Measurements from ENCODE around the gene WDR75.
"Not testable (repeated sequence)": the region's sequence is repeated elsewhere in the genome, so short reads cannot be mapped to it uniquely, and the experiment has no call there.

WDR75 gene

DNA sequence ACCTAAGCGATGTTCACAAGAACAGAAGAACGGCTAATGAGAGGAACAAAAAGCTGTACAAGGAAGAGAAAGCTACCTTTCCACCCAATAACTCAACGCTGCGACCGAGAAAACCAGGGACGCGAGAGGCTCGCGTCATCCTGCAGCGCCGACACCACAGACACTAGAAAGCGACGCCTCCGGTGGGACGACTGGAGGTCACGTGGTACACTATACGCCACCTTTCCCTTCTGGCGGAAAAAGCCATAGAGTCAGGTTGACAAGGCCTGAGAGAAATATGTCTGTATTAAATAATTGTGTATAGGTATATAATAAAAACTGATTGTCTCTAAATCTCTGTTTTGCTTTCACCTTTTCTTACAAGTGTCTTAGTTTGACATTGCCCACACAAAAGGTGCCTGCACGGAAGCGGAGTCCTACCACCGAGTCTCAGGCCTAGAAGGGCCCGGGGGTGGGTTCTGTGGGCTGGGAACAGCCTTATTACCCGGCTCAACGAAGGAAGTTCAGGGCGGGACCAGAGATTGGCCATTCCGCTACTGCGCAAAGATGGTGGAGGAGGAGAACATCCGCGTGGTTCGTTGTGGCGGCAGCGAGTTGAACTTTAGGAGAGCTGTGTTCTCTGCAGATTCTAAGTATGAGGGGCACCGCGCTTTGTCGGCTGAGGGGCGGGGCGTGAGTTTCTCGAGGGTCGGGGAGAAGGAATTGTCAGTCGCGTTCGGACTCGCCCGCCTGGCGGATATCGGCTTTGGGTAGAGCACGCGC, at the start of gene WDR75:
WDR75 (plus strand) TSS at position 528 of the 762 bp plus-strand sequence; CDS start at position 547, 19 bp downstream.
- DNase-seq = peak; percentile 93

DNA sequence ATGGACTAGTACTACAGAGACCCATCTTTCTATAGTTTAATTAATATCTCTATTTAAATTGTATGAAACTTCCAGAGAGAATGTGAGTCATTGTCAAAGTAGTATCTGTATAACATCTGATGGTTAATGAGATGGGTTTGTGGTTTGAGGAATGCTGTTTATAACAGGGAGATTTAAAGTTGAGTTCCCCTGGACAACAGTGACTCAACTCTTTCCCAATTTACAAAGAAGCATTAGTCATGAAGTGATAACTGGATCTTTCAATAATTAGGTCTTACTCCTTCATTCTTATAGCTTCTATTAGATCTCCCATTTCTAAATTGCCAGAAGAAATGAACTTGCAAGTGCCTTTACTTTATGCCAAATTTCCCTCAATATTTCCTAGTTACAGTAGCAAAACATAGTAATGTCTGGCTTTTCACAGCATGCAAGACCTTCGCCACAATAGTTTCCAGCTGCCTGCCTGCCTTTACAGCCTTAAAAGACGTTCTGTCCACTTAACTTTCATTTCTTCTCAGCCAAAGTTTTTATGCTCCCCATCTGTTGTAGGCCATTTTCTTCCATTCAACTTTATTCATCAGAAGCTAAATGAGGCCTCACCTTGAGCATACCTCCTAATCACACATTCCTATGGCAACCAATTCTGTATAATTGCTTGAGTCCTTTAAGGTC, 47.7 kb upstream of the WDR75 start:
- no peak for DNase-seq

DNA sequence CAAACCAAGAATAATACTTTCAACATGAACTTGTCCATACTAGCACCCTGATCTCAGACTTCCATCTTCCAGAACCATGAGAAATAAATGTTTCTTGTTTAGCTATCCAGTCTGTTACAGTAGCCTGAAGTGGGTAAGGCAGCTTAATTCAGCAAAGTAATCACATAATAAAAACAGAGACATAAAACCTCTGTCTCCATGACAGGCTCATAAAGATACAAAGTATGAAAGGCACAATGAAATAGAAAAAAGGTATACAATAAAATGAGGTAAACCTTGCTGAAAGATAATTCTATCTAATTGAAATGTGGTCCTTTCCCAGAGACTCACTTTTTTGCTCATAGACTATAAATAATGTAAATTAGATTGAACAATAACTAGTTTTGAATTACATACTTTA, 46.7 kb upstream of the WDR75 start:
- DNase-seq = no peak

DNA sequence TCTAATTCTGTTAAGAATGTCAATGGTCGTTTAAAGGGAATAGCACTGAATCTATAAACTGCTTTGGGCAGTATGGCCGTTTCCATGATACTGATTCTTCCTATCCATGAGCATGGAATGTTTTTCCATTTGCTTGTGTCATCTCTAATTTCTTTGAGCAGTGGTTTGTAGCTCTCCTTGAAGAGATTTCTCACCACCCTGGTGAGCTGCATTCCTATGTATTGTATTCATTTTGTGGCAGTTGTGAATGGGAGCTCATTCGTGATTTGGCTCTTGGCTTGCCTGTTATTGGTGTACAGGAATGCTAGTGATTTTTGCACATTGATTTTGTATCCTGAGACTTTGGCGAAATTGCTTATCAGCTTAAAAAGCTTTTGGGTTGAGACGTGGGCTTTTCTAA, 38.3 kb upstream of the WDR75 start:
- DNase-seq = no peak

DNA sequence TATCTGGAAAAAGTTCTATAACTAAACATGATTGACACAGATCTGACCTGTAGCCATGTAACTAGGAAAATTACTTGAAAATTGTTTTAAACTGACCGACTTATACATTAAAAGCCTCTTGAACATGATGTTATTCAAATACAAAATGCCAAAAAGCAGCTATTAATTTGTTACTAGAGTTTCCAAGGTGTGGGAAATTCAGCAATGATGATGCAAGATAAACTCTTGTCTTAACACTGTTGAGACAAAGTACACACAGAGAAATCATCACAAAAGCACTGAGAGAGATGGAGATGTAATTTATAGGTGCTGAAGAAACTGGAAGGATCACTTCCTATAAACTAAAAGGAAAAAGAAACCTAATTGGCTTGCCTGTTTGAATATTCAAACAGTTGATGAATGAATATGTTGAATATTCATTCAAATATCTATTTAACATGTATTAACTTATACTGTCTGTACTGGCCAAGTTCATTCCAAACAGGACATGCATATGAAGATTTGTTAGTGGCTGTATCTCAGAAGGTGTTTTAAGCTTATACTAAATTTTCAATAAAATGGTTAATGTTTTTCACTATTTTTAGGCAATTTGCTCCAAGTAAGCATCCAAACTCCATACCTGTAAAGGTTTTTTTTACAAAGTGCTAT, 34.6 kb upstream of the WDR75 start:
- DNase-seq = no peak

DNA sequence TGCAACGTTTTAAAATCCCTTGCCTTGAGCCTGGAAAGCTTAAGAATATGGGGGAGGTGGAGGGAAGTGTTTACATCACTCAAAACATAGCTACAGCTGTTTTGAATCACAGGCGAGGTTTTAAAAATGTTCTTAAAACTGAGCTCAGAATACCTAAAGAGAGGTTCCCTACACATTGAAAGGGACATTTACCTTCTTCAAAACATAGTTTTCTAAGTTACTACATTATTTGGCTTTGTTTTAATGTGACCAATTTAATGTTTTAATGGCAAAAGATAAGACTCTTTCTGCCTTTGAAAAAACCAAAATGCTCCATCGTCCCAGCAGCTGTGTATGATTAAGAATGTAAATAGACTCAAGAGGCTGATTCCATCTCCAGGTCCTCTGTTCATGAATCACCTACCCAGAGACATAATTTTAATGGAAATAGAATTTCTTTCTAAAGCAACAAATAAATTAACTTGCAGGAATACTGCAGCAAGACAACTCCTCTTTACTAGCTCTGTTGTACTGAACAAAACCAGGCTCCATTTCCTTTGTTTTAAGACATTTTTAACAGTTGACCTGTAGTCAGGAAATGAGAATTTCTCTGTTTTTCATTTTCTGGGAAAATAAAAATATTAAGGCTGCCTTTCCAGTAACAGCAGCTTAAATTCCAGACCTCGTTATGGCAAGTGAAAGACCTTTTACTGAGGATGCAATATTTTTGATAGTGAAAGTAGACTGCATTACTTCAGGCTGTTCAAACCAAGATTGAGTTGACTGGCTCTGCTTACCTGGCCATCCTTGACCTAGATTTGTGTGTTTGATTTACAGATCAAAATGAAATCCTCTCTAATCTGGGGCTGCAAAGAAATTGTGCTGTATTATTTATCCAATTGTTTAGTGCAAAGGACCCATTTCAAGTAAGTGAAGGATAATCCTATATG, 33.7 kb upstream of the WDR75 start:
- no peak for DNase-seq

DNA sequence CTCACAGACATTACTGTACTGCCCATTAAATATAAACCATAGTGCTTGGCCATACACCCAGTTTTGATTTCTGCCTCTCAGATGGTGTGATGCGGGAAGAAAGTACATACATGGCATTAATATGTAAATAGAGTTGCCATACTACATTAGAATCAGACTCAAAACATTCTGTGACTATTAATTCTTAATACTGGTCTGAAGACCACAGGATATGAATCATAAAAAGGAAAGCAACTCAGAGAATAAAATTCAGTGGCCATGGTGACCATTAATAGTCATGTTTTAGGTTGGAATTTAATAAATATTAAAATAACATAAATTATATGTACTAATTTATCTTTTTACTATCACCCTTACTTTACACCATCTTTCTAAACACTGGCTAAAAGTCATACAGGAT, 33.0 kb upstream of the WDR75 start:
- no peak for DNase-seq

DNA sequence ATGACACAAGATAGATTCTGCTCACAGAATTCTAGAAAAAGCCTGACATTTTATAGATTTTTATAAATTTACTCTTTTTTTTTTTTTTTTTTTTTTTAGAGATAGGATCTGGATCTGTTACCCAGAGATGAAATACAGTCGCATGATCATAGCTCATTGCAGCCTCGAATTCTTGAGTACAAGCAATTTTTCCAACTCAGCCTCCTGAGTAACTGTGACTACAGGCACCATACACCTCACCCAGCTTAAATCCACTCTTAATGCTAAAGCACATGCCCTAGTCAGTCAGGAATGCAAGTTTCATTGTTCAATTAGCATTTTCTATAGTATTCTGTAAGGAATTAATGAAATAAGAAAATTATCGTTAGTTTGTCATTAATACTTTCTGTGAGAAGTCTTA, 32.1 kb upstream of the WDR75 start:
- no peak for DNase-seq

DNA sequence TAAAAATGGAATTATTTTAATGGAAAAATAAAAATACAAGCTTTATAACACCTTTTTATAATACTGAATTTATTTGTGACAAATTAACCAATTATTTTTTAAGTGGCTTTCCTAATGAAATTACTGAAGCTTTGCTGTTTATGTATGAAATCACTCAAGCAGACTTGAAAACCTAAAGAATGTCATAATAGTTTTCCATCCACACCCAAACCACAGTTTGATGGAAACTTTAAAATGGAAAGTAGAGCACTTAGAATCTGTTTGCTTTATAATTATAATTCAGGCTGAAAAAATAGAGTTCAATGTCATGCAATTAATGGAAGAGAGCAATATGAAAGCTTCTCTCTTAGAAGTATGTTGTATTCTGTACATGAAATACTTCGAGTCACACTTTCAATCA, 31.6 kb upstream of the WDR75 start:
- DNase-seq = no peak

DNA sequence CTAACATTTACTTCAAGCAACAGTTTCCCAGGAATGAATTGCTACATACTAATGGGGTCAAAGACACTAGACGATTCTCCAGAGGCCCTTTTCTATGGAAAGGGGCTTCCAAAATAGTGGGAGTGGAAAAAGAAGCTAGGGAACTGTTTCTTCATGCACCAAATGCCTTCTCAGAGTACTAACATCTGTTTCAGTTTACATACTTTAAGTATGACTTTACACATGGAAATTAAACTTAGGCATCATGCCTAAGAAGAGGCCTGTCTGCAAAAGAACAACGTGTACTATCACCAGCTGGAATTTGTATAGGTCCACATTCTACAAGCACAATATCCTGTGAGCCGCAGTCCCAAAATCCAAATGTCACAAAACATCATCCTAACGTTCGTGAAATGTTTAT, 29.4 kb upstream of the WDR75 start:
- no peak for DNase-seq

DNA sequence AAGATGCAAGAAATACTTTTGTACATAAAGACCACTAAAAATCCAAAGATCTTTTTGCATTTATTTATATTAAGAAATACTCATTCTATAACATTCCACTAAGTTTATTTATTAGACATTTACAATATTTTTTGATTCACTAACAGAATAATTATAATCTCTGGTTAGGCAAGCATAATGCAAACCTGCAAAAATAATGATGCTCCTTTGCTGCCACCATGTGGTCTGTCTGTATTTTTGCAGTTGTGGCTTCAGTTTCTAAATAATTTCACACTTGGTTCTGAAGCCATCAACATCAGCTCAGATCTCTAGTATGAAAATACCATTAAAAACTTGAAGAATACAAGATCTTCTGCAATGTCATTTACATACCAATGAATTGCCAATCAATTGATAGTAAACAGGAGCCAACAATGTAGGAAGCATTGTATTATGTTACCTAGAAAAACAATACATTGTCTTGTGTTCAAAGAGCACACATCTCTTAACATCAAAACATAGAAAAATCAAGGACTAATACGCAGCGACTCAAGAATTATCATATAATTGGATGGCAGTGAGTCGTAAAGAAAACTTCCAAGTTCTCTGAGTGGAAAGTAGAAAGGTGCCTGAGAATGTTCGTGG, 28.8 kb upstream of the WDR75 start:
- DNase-seq = peak; percentile 54

DNA sequence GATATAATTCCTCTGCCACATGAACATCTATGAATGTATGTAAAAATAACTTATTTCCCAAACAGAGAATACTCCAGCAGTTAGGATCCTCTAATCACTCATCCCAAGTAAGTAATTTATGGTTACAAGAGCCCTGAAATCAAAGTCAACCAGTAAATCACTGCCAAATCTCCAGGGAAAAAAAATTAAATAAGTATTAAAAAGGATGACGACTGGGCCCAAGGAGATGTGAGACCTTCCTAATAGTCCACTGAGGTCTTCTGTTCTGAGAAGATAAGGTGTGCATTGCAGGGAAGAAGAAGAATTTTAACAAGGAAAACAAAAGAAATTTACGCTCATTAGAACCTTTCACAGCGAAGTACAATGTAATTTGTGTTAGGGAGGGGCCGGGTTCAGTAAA, 28.0 kb upstream of the WDR75 start:
- no peak for DNase-seq

DNA sequence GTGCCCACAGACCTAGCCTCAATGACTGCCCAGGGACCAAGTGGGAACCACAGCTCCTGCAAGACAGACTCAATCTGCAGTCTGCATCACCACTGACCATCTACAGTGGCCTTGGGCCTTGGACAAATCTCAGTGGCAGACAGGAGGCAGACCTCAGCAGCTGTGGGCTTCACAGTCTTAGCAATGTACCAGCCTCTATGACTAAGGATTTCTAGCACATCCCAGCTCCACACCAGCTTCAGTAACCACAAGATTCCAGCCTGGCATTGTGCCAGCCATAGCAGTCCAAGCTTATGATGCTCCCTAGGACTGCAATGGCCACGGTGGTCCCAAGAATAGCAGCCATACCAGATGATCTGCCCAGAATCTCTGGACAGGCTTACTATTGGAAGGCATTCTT, 19.6 kb upstream of the WDR75 start:
- DNase-seq = no peak

DNA sequence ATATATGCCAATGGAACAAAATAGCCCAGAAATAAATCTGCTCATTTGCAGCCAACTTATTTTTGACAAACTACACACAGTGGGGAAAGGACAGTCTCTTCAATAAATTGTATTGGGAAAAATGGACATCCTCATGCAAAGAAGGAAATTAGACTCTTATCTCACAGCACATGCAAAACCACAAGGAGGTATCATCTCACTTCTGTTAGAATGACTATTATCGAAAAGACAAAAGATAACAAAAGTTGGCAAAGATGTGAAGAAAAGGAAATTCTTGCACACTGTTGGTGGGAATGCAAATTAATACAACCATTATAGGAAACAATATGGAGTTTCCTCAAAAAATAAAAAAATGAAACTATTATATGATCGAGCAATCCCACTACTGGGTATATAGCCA, 16.3 kb upstream of the WDR75 start:
- no peak for DNase-seq

DNA sequence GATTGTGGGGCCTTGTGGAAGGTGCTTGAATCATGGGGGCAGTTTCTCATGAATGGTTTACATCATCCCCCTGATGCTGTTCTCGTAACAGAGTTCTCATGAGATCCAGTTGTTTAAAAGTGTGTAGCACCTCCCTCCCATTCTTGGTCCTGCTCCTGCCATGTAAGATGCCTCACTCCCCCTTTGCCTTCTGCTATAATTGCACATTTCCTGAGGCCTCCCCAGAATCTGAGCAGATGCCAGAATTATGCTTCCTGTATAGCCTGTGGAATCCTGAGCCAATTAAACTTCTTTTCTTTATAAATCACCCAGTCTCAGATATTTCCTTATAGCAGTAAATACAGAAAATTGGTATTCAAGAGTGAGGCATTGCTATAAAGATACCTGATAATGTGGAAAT, 15.6 kb upstream of the WDR75 start:
- DNase-seq = no peak

DNA sequence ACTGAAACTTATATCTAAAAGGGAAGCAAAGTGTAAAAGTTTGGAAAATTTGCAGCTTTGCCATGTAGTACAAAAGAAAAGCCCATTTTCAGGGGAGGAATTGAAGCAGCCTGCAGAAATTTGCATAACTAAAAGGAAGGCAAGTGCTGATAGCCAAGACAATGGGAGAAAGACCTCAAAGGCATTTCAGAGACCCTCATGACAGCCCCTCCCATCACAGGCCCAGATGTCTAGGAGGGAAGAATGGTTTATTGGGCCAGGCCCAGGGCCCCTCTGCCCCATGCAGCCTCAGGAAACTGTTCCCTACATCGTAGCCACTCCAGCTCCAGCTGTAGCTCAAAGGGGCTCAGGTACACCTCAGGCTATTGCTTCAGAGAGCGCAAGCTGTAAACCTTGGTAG, 14.4 kb upstream of the WDR75 start:
- DNase-seq = no peak

DNA sequence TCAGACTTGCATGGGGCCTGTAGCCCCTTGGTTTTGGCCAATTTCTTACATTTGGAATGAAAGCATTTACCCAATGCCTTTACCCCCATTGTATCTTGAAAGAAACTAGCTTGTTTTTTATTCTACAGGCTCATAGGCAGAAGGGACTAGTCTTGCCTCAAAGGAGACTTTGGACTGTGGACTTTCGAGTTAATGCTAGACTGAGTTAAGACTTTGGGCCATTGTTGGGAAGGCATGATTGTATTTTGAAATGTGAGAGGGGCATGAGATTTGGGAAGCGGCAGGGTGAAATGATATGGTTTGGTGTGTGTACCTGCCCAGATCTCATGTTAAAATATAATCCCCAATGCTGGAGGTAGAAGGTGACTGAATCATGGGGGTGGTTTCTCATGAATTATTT, 13.4 kb upstream of the WDR75 start:
- no peak for DNase-seq

DNA sequence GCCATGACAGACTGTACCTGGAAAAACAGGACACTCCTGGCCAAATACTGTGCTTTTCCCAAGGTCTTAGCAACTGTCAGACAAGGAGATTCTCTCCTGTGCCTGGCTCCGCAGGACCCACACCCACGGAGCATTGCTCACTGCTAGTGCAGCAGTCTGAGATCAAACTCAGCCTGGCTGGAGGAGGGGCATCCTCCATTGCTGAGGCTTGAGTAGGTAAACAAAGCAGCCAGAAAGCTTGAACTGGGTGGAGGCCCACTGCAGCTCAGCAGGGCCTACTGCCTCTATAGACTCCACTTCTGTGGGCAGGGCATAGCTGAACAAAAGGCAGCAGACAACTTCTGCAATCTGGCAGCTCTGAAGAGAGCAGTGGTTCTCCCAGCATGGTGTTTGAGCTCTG, 10.8 kb upstream of the WDR75 start:
- not testable (repeated sequence) for DNase-seq

DNA sequence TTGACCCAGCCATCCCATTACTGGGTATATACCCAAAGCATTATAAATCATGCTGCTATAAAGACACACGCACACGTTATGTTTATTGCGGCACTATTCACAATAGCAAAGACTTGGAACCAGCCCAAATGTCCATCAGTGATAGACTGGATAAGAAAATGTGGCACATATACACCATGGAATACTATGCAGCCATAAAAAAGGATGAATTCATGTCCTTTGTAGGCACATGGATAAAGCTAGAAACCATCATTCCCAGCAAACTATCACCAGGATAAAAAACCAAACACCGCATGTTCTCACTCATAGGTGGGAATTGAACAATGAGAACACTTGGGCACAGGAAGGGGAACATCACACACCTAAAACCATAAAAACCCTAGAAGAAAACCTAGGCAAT, 5.5 kb upstream of the WDR75 start:
- not testable (repeated sequence) for DNase-seq

DNA sequence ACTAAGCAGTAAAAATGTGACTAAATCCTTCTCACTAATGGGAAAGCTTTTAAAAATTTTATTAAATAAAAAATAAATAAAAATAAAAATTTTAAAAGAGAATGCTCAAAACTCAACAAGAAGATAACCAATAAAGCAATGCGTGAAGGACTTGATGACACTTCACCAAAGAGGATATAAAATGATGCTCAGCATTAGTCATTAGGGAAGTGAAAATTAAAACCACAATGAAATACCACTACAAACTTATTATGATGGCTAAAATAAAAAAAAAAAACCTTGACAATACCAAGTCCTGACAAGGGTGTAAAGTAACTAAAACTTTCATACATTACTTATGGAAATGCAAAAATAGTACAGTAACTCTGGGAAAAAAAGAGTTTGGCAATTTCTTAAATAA, 3.3 kb upstream of the WDR75 start:
- no peak for DNase-seq

DNA sequence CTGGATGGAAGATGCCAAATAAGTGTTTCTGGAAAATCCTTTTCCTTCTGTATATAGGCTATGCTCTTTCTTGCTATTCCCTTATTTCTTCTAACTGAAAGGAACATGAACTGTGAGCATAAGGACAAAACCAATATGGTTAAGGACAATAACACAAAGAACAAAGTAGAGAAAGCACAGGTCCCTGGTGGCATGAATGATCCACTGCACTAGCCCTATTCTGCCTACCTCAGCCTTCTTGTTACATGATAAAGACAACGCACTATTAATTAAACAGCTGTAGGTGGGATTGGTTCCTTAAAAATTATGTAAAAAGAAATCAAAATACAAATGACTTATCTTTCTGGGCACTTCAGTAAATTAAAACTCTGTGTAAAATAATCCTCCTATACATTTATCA, 1.9 kb upstream of the WDR75 start:
- no peak for DNase-seq

DNA sequence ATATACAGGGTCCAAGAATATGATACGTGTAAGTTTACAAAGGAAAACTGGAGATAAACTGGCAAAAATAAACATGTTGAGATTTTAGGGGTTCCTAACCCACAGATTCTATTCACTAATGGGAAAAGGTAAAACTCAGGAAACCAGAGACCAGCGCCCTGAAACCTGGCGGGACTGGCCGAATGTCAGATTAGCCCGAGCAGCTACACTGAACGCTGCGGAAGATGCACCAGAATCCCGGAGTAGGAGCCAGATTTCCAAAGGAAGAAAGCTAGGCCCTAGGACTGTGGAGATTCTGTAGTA, 679 bp upstream of the WDR75 start:
- DNase-seq = no peak

DNA sequence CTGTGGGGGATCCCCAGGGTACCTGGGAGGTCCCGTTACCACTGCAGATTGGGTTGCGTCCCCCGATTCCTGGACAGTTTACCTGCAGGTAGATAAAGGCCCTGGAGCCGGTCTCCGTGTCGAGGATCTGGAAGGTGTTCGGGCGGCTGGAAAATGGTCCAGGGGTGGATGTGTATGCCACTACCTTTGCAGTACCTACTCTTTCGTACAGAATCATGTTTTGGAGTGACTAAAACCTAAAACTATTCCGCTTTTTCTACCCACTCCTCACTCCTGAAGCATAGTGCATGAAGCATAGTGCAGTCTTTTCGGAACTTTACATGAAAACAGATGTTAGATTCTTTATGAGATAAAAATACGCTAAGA, 418 bp downstream of the WDR75 start:
- no peak for DNase-seq
